ENCODE data around the gene MCC. TPM values are rescaled to one million over a fixed set of nuclear protein-coding genes. Genes with fewer than 3 reads are reported as not detected.

Gene MCC
- polyA plus RNA-seq, 4 donors, result 0.45 to 3.5 (median 1.6) TPM

GRCh38 chr5:112979723-112980122, 508.5 kb downstream of the MCC start:
- no peak for FAIRE-seq
- no peak overlapping the region for H3K27ac ChIP-seq (ENCODE audit: low read depth in 1 of 3, low read length in 2 of 3)
- H3K4me3 ChIP-seq (ENCODE audit: low read depth in 1 of 3, low read length in 3 of 3), result no peak overlapping the region
- peaks cover 0 to 6% (median 0%) of the 10 kb centered on the region in 3 donors for H3K36me3 ChIP-seq (ENCODE audit: control insufficient read depth in 3 of 3, insufficient read depth in 2 of 3, low read depth in 1 of 3, low read length in 3 of 3)
- no peak for DNase-seq
- H3K27me3 ChIP-seq (ENCODE audit: control insufficient read depth in 3 of 3, insufficient read depth in 3 of 3, low read length in 3 of 3), result no peaks in the 10 kb centered on the region
- peaks cover 3 to 4% (median 4%) of the 10 kb centered on the region in 3 donors for H3K4me1 ChIP-seq (ENCODE audit: control insufficient read depth in 3 of 3, insufficient read depth in 2 of 3, low read depth in 1 of 3, low read length in 2 of 3)
- no peaks in the 10 kb centered on the region for H3K9me3 ChIP-seq (ENCODE audit: control insufficient read depth in 2 of 2, insufficient read depth in 1 of 2, low read depth in 1 of 2, low read length in 1 of 2)
- 66 to 83% (median 81%) methylated on average over 3 of the region's 3 CpGs for WGBS, 3 donors

GRCh38 chr5:112978836-112979235, 509.4 kb downstream of the MCC start:
- peaks cover 3 to 4% (median 4%) of the 10 kb centered on the region in 3 donors for H3K4me1 ChIP-seq (ENCODE audit: control insufficient read depth in 3 of 3, insufficient read depth in 2 of 3, low read depth in 1 of 3, low read length in 2 of 3)
- WGBS, 3 donors, result 7 to 12% (median 8%) methylated on average over 2 of the region's 2 CpGs
- no peaks in the 10 kb centered on the region for H3K9me3 ChIP-seq (ENCODE audit: control insufficient read depth in 2 of 2, insufficient read depth in 1 of 2, low read depth in 1 of 2, low read length in 1 of 2)
- DNase-seq, result no peak
- peaks cover 0 to 6% (median 0%) of the 10 kb centered on the region in 3 donors for H3K36me3 ChIP-seq (ENCODE audit: control insufficient read depth in 3 of 3, insufficient read depth in 2 of 3, low read depth in 1 of 3, low read length in 3 of 3)
- FAIRE-seq, result no peak
- H3K27ac ChIP-seq (ENCODE audit: low read depth in 1 of 3, low read length in 2 of 3), result no peak overlapping the region
- no peak overlapping the region for H3K4me3 ChIP-seq (ENCODE audit: low read depth in 1 of 3, low read length in 3 of 3)
- no peaks in the 10 kb centered on the region for H3K27me3 ChIP-seq (ENCODE audit: control insufficient read depth in 3 of 3, insufficient read depth in 3 of 3, low read length in 3 of 3)

- Histone ChIP-seq H3K4me1 (ENCODE audit: control insufficient read depth in 3 of 3, insufficient read depth in 2 of 3, low read depth in 1 of 3, low read length in 2 of 3) (peaks cover 3 to 4% (median 4%) of the 10 kb centered on the region in 3 donors), H3K36me3 (ENCODE audit: control insufficient read depth in 3 of 3, insufficient read depth in 2 of 3, low read depth in 1 of 3, low read length in 3 of 3) (peaks cover 0 to 6% (median 0%) of the 10 kb centered on the region in 3 donors), H3K4me3 (ENCODE audit: low read depth in 1 of 3, low read length in 3 of 3) (peak overlapping the region; percentile 91 to 97 (median 92)), H3K27ac (ENCODE audit: low read depth in 1 of 3, low read length in 2 of 3) (peak overlapping the region; percentile 87 to 94 (median 93)), H3K27me3 (ENCODE audit: control insufficient read depth in 3 of 3, insufficient read depth in 3 of 3, low read length in 3 of 3) (no peaks in the 10 kb centered on the region), H3K9me3 (ENCODE audit: control insufficient read depth in 2 of 2, insufficient read depth in 1 of 2, low read depth in 1 of 2, low read length in 1 of 2) (no peaks in the 10 kb centered on the region)
- FAIRE-seq (no peak), DNase-seq (peak; percentile 9 to 25)
- WGBS, 3 donors, result 0 to 1% (median 0%) methylated on average over 16 of the region's 16 CpGs
Observed at GRCh38 chr5:112977440-112977861, 510.8 kb downstream of the MCC start.

- Histone ChIP-seq H3K27ac (ENCODE audit: low read depth in 1 of 3, low read length in 2 of 3) (peak within 1 kb of the TSS; percentile 87 to 94 (median 93)), H3K4me3 (ENCODE audit: low read depth in 1 of 3, low read length in 3 of 3) (peak within 1 kb of the TSS; percentile 91 to 97 (median 92)), H3K9me3 (ENCODE audit: control insufficient read depth in 2 of 2, insufficient read depth in 1 of 2, low read depth in 1 of 2, low read length in 1 of 2) (no peaks in the 10 kb centered on the region), H3K27me3 (ENCODE audit: control insufficient read depth in 3 of 3, insufficient read depth in 3 of 3, low read length in 3 of 3) (no peaks in the 10 kb centered on the region), H3K36me3 (ENCODE audit: control insufficient read depth in 3 of 3, insufficient read depth in 2 of 3, low read depth in 1 of 3, low read length in 3 of 3) (peaks cover 0 to 4% (median 0%) of the 10 kb centered on the region in 3 donors), H3K4me1 (ENCODE audit: control insufficient read depth in 3 of 3, insufficient read depth in 2 of 3, low read depth in 1 of 3, low read length in 2 of 3) (peaks cover 3 to 4% (median 4%) of the 10 kb centered on the region in 3 donors)
- DNase-seq (peak; percentile 98 to 99), FAIRE-seq (no peak)
- 0 to 1% (median 1%) methylated on average over 68 to 75 of the region's 75 CpGs for WGBS, 3 donors
Observed at GRCh38 chr5:112976432-112977309, 511.6 kb downstream of the MCC start, which contains the start of gene DCP2. Gene DCP2, plus strand, starts transcription at chr5:112976798. Its CDS starts 136 bp downstream, at chr5:112976934.

GRCh38 chr5:112975721-112976431, 512.4 kb downstream of the MCC start:
- 21 to 31% (median 22%) methylated on average over 11 of the region's 11 CpGs for WGBS, 3 donors
- peak overlapping the region; percentile 51 to 77 (median 73) for H3K27ac ChIP-seq (ENCODE audit: low read depth in 1 of 3, low read length in 2 of 3)
- peaks cover 0 to under 1% (median 0%) of the 10 kb centered on the region in 3 donors for H3K36me3 ChIP-seq (ENCODE audit: control insufficient read depth in 3 of 3, insufficient read depth in 2 of 3, low read depth in 1 of 3, low read length in 3 of 3)
- H3K4me1 ChIP-seq (ENCODE audit: control insufficient read depth in 3 of 3, insufficient read depth in 2 of 3, low read depth in 1 of 3, low read length in 2 of 3), result peaks cover 3 to 4% (median 4%) of the 10 kb centered on the region in 3 donors
- DNase-seq, result no peak
- no peak for FAIRE-seq
- H3K4me3 ChIP-seq (ENCODE audit: low read depth in 1 of 3, low read length in 3 of 3), result peak overlapping the region; percentile 91 to 97 (median 92)
- H3K27me3 ChIP-seq (ENCODE audit: control insufficient read depth in 3 of 3, insufficient read depth in 3 of 3, low read length in 3 of 3), result no peaks in the 10 kb centered on the region
- no peaks in the 10 kb centered on the region for H3K9me3 ChIP-seq (ENCODE audit: control insufficient read depth in 2 of 2, insufficient read depth in 1 of 2, low read depth in 1 of 2, low read length in 1 of 2)

- 88 to 100% (median 93%) methylated on average over 1 of the region's 1 CpG for WGBS, 3 donors
- FAIRE-seq, result no peak
- peaks cover 3 to 4% (median 4%) of the 10 kb centered on the region in 3 donors for H3K4me1 ChIP-seq (ENCODE audit: control insufficient read depth in 3 of 3, insufficient read depth in 2 of 3, low read depth in 1 of 3, low read length in 2 of 3)
- H3K4me3 ChIP-seq (ENCODE audit: low read depth in 1 of 3, low read length in 3 of 3), result no peak overlapping the region
- H3K36me3 ChIP-seq (ENCODE audit: control insufficient read depth in 3 of 3, insufficient read depth in 2 of 3, low read depth in 1 of 3, low read length in 3 of 3), result no peaks in the 10 kb centered on the region
- DNase-seq, result no peak
- H3K27me3 ChIP-seq (ENCODE audit: control insufficient read depth in 3 of 3, insufficient read depth in 3 of 3, low read length in 3 of 3), result no peaks in the 10 kb centered on the region
- no peaks in the 10 kb centered on the region for H3K9me3 ChIP-seq (ENCODE audit: control insufficient read depth in 2 of 2, insufficient read depth in 1 of 2, low read depth in 1 of 2, low read length in 1 of 2)
- H3K27ac ChIP-seq (ENCODE audit: low read depth in 1 of 3, low read length in 2 of 3), result no peak overlapping the region
Observed at GRCh38 chr5:112974901-112975300, 513.4 kb downstream of the MCC start.

GRCh38 chr5:112973904-112974303, 514.3 kb downstream of the MCC start:
- no peaks in the 10 kb centered on the region for H3K27me3 ChIP-seq (ENCODE audit: control insufficient read depth in 3 of 3, insufficient read depth in 3 of 3, low read length in 3 of 3)
- H3K27ac ChIP-seq (ENCODE audit: low read depth in 1 of 3, low read length in 2 of 3), result no peak overlapping the region
- no peak overlapping the region for H3K4me3 ChIP-seq (ENCODE audit: low read depth in 1 of 3, low read length in 3 of 3)
- no peaks in the 10 kb centered on the region for H3K36me3 ChIP-seq (ENCODE audit: control insufficient read depth in 3 of 3, insufficient read depth in 2 of 3, low read depth in 1 of 3, low read length in 3 of 3)
- 79 to 91% (median 86%) methylated on average over 1 of the region's 1 CpG for WGBS, 3 donors
- no peak for FAIRE-seq
- no peaks in the 10 kb centered on the region for H3K9me3 ChIP-seq (ENCODE audit: control insufficient read depth in 2 of 2, insufficient read depth in 1 of 2, low read depth in 1 of 2, low read length in 1 of 2)
- peaks cover 3 to 4% (median 4%) of the 10 kb centered on the region in 3 donors for H3K4me1 ChIP-seq (ENCODE audit: control insufficient read depth in 3 of 3, insufficient read depth in 2 of 3, low read depth in 1 of 3, low read length in 2 of 3)
- DNase-seq, result no peak

- H3K36me3 ChIP-seq (ENCODE audit: control insufficient read depth in 3 of 3, insufficient read depth in 2 of 3, low read depth in 1 of 3, low read length in 3 of 3), result no peaks in the 10 kb centered on the region
- WGBS, 3 donors, result 18 to 59% (median 31%) methylated on average over 1 of the region's 1 CpG
- H3K4me1 ChIP-seq (ENCODE audit: control insufficient read depth in 3 of 3, insufficient read depth in 2 of 3, low read depth in 1 of 3, low read length in 2 of 3), result peaks cover 3 to 4% (median 4%) of the 10 kb centered on the region in 3 donors
- H3K4me3 ChIP-seq (ENCODE audit: low read depth in 1 of 3, low read length in 3 of 3), result no peak overlapping the region
- DNase-seq, result peak in 1 of 2 donors; percentile 76
- H3K9me3 ChIP-seq (ENCODE audit: control insufficient read depth in 2 of 2, insufficient read depth in 1 of 2, low read depth in 1 of 2, low read length in 1 of 2), result no peaks in the 10 kb centered on the region
- no peaks in the 10 kb centered on the region for H3K27me3 ChIP-seq (ENCODE audit: control insufficient read depth in 3 of 3, insufficient read depth in 3 of 3, low read length in 3 of 3)
- H3K27ac ChIP-seq (ENCODE audit: low read depth in 1 of 3, low read length in 2 of 3), result no peak overlapping the region
- no peak for FAIRE-seq
Observed at GRCh38 chr5:112973036-112973435, 515.2 kb downstream of the MCC start.

All from small intestine (tissue), 7 donors.